NCI-H146 (cell line): Measurements from ENCODE around the gene MRPL20.
"Not testable (repeated sequence)": the region's sequence is repeated elsewhere in the genome, so short reads cannot be mapped to it uniquely, and the experiment has no call there.

Experiments used
- DNase-seq: peaks from one replicate; lab custom pipeline; 2025; lab: John Stamatoyannopoulos, UW

Gene MRPL20

GRCh38 chr1:1437033-1437903, 30.2 kb upstream of the MRPL20 start:
- peak; percentile 31 for DNase-seq

GRCh38 chr1:1436630-1437032, 29.5 kb upstream of the MRPL20 start:
- DNase-seq, result no peak

- peak; percentile 18 for DNase-seq
These were observed 29.0 kb upstream of the MRPL20 start for GRCh38 chr1:1435911-1436629.

- DNase-seq, result peak; percentile 54
These were observed 28.2 kb upstream of the MRPL20 start, which contains the start of gene VWA1 for GRCh38 chr1:1435106-1435903. VWA1 (plus strand) TSS chr1:1435690; CDS start chr1:1435749, 59 bp downstream.

GRCh38 chr1:1434824-1435105, 27.7 kb upstream of the MRPL20 start:
- no peak for DNase-seq

- no peak for DNase-seq
These were observed 27.2 kb upstream of the MRPL20 start for GRCh38 chr1:1434131-1434823.

GRCh38 chr1:1433804-1434130, 26.7 kb upstream of the MRPL20 start:
- DNase-seq, result no peak

- no peak for DNase-seq
These were observed 26.1 kb upstream of the MRPL20 start for GRCh38 chr1:1432951-1433803.

GRCh38 chr1:1432274-1432950, 25.3 kb upstream of the MRPL20 start:
- no peak for DNase-seq

- DNase-seq, result no peak
These were observed 24.8 kb upstream of the MRPL20 start for GRCh38 chr1:1431845-1432273.

GRCh38 chr1:1430992-1431844, 24.1 kb upstream of the MRPL20 start:
- no peak for DNase-seq

- no peak for DNase-seq
These were observed 23.3 kb upstream of the MRPL20 start for GRCh38 chr1:1430114-1430982.

GRCh38 chr1:1429671-1430073, 22.6 kb upstream of the MRPL20 start:
- no peak for DNase-seq

GRCh38 chr1:1428967-1429366, 21.9 kb upstream of the MRPL20 start:
- not testable (repeated sequence) for DNase-seq

GRCh38 chr1:1428174-1428573, 21.1 kb upstream of the MRPL20 start:
- no peak for DNase-seq

GRCh38 chr1:1427820-1428148, 20.7 kb upstream of the MRPL20 start:
- no peak for DNase-seq

GRCh38 chr1:1427106-1427819, 20.2 kb upstream of the MRPL20 start:
- DNase-seq, result peak; percentile 13

GRCh38 chr1:1426496-1427105, 19.5 kb upstream of the MRPL20 start:
- no peak for DNase-seq
